GM21515 (cell line): Measurements from ENCODE around the gene HOXA5.

Source experiments
- ATAC-seq: cut with Tn5 transposase; IDR thresholded peaks from one replicate; pipeline ENCODE4 v1.9.1; 2021; ENCODE audit not compliant: unreplicated experiment

Gene HOXA5

DNA sequence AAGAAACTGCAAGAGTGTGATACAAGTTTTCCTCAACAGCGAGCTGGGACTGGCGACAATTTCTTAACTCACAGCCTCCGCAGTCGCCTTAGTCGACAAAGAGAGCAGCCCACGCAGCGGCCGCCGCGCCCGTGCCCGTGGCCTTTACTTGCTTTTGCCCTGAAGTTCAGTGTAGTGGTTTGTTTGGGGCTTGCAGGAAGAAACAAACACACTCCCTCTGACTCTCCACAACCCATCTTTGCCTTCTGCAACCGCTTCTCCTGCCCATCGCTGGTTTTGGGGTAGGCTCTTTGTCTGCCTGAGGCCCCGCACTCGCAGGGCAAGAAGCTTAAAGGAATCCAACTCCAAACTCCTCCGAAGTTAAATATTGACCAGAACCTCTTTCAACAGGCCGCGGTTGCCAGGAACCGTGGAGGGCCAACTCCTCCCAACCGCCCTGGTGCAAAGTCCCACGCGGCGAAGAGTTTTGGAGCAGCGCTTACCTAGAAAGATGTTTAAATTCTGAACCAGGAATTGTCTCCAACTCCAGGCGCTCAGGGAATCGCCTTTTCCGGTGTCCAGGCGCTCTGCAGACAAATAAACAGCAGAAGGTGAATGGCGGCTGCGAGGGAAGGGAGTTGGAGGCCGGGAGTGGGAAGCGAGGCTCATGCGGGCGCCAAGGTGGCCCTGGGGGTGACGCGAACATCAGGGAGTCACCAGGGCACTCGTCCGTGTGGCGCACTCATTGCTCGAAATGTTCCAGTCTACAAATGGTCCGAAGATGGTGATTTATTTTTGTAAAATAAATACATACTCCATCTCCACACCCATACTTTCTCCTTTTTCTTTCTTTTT lies 21.2 kb downstream of the HOXA5 start:
- no peak for ATAC-seq

DNA sequence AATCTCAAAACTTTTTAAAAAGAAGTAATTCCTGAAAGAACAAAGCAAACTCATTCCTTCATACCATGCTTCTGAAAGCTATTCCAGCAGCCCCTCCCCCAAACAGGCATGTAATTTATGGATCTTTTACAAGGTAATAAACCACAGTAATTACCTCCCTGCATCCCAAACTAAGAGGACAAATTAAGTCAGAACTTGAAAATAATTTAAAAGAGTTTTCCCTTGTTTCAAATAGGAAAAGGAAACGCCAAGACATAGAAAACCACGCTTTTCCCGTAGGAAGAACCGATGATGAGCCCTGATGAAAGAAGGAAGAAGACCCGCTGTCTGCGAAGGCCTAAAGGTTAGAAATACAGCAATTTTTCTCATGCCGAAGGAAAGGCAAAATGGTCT lies 21.8 kb downstream of the HOXA5 start:
- ATAC-seq, result no peak

DNA sequence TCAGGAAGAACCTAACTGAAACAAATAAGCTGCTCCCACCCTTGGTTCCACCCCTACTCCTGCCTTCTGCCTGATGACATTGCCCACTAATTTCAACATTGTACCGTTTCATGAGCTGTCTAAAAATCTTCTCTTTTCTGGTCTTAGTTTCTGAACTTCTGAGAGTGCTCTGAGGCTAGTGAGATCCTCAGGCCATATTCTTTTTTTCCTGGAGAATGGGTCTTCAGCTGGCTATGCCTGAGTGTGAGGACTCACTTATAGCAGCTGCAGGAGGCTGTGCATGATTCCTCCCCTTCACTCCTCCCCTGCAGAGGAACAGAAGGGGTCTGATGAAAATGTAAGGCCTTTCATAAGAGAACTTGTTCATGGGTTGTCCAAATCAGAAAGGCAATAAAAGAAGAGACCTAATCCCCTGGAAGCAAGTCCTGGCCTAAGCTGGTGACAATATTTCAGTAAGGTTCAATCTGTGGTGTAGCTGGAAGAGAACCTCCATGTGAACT lies 24.0 kb downstream of the HOXA5 start:
- no peak for ATAC-seq

DNA sequence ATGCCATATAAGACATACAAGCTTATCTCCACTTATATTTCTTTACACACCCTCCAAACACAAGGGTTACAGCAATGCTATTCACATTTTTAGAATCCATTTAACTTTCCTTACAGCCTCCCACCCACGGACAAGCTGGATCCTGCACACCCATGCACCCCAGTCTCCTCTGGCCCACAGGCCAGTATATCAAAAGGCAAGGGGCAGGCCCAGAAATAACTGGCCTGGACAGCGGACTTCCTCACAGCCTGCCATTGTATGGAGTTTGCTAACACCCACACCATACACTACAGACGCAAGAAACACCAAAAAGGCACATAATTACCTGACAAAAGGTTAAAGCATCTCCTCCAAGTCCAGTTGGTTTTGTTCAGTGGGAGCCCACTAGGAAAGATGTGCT lies 24.9 kb downstream of the HOXA5 start:
- no peak for ATAC-seq

DNA sequence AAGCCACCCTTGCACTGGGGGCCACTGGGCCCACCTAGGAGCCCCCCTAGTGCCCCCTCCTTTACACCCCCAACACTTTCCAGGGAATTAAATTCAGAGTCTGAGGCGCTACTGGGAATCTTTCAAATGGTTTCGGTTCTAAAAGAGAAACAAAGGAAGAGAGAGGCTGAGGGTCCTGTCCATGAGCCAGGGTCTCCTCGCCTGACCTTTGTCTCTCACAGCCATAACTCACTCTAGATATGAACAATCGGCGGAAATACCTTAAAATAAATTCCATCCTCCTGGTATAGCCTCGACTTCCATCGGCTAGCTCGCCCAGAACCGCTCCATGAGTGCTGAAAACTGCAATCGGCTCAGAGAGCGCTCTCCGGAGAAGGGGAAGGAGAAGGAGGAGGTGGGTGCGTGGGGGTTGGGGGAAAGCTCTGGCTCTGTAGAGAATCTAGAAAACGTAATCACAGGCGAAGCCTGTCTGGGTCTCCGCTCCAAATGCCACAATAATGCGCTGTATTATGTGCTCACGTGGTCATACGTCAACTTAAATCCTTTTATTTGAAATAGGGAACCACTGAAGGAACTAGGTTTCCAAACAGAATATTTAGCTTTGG lies 25.5 kb downstream of the HOXA5 start:
- ATAC-seq, result no peak

DNA sequence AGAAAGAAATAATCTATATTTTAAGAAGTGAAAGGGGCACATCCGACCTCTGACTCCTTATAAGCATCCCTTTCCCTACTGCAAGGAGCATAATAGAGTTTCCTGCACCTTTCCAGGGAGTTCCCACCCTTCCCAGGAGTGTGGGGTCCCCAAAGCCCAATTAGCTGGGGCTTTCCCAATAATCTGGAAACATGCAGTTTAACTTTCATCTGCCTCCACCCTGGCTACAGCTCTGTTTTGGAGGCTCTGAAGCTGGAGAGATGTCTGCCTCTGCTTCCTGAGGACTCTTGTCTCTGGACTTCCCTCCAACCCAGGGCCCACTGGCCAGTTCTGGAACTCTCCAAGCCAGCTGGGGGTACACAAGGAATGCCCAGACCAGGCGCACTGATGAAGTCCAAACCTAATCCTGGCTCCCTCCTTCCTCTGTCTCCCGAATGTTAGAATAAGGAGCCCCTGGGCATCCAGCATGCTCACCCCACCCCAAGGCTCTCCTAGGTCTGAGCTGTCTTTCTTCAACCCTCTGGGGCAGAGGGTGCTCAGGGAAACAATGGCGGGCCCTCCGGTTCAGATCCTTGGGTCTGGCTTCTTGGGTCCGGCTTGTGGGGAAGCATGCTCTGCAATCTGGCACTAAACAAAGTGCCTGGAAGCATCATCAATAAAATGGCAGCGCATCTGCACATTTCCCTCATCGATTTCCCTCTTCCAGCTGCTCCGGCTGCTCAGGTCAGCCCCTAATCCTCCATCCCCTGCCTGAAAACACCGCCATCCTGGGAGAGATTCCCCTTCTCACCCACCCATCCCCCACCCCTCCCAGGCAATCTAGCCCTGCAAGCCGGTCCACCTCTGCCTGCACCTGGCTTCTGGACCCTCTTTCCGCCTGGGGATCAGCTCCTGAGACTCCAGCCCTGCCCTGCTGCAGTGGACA lies 26.3 kb downstream of the HOXA5 start:
- no peak for ATAC-seq

DNA sequence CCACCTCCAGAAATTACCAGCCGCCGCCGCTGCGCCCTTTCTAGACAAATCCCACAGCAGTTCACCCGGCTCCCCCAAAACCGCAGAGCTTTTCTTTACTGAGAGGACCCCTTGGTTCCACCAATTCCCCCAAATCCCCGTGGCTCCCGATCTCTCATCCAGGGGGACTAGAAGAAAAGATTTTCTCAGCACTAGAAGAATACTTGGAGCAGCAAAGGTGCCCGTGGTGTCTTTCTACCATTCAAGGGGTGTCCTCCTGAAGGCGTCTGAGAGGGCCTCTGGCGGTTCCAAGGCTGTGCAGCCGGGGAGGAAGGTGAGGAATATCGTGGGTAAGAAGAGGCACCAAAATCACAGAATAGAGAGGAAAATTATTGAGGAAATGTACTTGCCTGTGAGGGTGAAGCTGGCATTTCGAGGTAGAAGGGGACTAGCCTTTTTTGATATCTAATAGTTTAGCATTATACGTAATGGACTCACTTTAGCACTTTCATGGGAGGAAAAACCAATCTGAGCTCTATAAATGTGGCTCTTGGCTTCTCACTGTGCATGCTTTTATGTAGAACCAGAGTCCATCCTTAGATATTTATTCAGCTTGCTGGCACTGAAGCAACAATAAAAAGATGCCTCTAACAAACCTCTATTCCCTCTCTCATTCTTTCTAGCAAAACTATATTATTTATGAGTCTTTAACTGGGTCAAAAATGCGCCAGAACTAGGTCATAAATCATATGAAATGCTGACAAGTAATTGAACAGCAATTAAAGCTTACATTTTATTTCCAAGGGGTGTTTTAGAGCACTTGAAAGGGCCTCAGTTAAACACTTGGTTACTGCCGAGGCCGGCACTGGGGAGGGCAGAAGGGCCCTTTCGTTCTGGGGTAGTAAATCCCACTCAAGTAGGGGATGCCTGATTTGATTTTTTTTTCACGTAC lies 27.2 kb downstream of the HOXA5 start:
- ATAC-seq, result no peak

DNA sequence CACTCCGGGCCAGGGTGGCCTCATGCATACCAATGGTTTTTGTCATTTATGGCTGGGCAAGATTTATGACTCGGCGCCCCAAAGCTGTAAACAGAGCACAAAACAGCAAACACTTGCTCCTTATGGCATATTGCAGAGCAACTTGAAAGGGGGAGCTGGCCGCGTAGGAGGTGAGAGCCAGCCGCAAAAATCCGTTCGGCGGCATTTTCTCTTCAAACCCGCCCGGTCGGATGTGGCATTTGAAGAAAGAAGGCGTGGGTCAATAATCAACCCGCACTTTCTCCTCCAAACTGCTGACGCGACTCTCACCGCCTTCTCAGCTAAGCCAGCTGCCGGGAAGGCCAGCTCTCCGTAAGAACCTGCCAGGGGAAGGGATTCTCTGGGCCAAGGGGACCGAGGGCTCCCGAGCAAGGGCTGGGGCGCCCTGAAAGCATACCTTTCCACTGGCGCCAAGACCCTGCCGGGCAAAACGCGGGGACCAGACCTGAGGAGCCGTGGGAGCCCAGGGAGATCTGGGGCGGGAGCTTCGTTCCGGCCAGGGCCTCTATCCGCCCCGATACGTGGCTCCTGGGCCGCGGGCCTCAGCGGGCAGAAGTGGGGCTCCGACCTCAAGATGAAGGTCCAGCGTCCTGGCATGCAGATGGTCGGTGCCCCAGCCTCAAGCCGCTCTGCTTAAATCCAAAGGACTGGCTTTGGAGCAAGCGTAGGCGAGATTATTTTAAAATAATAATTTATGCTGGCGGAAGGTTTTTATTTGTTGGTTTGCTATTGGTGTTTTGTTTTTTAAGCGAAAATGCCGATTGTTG lies 28.1 kb downstream of the HOXA5 start:
- ATAC-seq, result no peak

DNA sequence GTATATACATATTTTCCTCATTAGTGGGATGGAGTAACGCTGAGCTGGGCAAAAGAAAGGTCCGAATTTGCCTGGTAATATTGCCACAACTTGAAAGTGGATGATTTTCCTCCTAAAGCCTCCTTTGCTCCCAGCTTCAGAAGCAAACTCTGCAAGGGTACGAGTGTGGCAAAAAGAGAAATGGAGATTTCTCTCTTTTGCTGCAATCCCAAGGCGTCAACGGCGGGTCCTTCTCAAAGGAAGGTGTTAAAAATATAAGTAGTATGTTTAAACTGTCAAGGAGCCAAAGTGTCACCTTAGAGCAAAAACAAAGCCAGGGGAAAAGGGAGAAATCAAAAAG lies 28.6 kb downstream of the HOXA5 start:
- no peak for ATAC-seq

DNA sequence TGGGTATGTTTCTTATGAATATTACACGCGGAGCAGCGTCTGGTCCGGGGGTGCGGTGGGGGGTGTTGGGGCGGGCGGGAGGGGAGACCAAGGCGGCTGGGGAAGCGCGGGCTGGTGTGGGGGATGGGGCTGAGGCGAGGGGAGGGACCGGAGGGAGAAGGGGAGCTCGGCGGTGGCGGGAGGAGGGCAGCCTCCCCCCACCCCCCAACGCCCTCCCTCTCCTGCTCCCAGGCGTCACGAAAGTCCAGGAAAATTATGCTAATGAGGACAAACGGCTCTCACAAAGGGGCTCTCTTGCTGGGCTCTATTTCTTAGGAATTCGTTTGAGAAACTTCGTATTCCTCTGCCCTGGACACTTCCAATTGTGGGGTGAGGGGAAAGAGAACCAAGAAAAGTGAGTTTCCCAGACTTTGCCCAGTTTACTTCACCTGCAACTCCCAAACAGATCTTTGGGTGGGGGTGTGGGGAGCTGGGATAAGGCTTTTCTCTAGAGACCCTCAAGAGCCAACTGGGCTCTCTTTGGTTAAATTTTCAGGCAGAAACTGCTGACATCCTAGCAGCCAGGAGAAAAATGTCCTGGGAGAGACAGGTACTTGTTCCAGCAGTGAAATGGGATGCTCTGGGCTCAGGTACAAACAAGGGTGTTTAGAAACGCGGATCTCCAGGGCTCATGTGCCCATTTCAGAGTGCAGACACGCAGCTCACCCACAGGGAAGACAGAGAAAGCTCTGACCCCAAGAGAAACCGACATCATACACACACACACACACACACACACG lies 29.3 kb downstream of the HOXA5 start:
- ATAC-seq, result no peak

DNA sequence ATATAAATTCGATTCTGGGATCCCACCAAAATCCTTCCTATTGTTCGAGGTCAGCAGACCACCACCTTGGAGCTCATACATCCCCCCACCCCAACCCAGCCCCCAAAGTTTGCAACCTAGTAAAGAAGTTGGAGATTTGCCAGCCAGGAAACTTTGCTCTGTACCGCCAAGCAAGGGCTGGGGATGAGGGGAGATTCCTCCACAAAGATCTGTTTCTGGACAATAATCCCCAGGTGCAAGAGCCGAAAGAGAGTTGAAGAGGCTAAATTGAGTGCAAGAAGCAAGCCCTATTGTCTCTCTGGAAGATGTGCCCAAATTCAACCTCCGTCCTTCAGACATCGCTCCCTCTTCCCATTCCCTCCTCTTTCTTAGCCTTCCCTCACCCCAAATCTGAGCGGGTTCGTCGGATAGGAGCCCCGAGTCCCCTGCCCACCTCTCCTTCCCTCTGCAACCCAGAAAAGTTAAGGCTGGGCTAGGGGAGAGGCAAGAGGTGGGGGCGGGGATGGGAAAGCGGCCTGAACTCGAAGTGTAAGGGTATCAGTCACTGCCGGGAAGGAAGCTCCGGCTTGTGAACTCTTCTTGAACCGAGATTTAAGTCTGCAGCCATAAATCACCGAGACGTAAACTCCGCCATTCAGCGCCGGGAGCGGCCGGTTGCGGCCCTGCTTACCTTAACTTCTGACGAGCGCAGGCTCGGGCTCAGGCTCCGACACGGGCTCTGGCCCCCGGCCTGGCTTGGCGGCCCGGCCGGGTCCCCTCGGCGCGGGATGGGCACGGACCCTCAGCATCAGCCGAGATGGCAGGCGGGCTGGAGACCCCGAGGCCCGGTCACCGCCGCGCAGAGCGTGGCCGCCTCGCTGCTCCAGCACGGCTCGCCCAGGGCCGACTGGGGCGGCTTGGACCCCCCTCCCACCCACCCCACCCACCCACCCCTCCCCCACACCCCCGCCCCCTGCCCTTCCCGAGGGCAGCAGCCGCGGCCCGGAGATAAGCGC lies 30.2 kb downstream of the HOXA5 start:
- no peak for ATAC-seq

DNA sequence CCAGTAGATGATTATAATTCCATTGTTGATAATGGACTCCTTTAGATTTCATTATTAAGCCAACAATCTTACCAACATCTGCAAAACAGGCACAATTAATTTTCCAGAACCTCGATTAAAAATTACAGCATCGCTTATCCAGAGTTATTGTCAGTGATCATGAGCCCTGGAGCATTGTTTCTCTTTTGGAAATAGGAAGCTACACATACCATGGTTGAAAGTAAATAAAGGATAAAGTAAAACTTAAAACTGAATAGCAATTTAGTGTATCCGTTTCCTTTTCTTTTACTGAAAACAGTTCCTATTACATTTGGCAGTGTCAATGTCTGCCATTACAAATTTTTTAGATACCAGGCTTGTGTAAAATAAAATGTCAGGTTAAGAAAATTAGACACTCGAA lies 31.1 kb downstream of the HOXA5 start:
- ATAC-seq, result no peak

DNA sequence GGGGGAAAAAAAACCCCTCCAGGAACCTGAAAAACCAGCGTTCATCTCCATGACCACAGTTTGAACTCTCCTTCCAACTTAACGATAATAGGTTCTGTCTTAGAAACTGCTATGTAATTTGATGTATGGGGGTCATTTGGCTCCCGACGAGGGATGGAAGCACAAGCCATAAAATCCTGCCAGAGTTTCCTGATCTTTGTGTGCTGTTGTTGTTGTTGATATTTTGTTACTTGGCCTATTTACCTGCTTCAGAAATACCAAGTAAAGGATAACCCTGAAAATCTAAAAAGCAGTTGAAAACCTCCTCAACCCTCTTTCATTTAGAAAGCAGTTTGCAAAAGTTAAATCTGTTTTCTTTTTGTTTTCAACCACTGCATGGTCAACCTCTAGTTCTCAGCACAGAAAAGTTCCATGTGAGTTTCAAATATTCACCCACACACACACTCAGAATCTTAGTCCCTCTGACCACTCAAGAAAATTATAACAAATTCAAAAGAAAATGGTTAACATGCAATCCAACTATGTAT lies 31.7 kb downstream of the HOXA5 start:
- ATAC-seq, result no peak

DNA sequence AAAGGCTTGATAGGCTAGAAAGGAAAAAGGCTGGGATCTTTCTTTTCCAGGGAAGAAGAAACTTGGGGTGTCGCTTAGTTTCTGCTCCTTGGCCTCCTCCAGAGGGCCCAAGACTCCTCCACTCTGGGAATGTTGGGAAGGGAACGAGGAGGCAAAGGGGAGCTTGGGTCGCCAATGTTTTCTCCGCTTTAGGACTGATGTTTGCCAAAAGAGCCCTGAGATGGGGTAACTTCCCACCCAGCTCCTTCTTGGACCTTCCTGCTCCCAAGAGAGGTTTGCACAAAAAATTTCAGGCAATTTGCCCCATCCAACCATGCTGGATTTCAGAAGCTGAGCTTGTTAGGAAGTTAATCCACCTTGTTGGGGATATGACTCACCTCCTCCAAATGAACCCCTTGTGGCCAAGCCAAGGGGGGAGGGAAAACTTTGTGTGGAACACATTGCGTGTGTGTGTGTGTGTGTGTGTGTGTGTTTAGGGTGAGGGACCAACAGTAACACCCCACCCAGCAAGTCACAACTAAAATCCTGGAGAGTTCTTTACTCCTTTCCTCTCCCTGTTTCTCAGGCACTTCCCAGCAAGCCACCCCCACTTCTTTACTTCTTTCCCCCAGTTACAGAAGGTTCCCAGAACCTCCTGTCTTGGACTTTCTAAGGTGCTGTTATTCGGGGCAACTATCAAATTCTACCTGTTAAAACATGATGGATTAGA lies 32.3 kb downstream of the HOXA5 start:
- ATAC-seq, result no peak

DNA sequence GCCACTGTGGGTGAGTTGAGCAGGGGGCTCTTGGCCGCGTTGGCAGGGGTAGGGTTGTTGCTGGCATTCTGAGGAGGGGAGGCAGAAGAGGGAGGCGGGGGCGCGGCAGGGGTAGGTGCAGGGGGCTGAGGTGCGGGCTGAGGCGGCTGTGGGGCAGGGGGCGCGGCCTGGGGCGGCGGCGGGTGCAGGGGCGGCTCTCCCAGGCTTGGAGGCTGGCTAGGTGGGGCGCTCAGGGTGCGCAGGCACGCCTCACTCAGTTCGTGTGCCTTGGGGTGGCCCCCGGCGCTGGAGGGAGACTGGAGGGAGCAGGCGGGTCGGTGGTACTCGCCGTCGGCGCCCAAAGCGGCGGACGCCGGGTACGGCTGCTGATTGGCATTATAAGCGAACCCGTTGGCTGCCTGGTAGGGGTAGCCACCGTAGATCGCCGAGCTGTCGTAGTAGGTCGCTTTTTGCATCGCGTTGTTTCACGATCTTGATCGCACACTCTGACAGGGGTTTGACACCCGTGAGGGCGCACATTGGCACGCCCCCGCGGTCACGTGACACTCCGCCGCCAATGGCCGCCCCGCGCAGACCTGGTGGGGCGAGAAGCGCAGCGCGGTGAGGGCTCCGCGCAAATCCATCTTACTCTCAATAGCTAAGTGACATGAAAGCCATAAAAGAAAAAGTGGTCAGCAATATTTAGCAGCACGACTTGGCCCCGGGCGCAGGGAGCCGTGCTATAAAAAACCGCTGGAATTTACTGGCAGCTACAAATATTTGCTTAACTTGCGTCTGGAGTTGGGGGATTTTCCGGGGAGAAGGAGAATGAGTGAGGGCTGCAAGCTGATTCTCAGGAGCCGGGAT lies 33.1 kb downstream of the HOXA5 start:
- no peak for ATAC-seq
